Osteoblast (primary cell): ENCODE data around the gene GLI3. TPM values are rescaled to one million over a fixed set of nuclear protein-coding genes. Genes with fewer than 3 reads are reported as not detected.

Experiments
- DNase-seq: peaks from one replicate; pipeline ENCODE4 v3.0.0; 2011; ENCODE audit warnings: low spot score, mixed read lengths; ENCODE audit not compliant: insufficient read length; ENCODE audit errors: missing footprints
- H2AFZ ChIP-seq: 2 replicates; pipeline ENCODE4 v1.6.0; 2011; ENCODE audit warnings: mild to moderate bottlenecking, low read length
- H3K27ac ChIP-seq: 2 replicates; pipeline ENCODE4 v1.5.1; 2011; ENCODE audit warnings: mild to moderate bottlenecking, low read depth, low read length, moderate library complexity
- H3K27me3 ChIP-seq: 2 replicates; pipeline ENCODE4 v1.6.0; 2012; ENCODE audit warnings: mild to moderate bottlenecking, control low read depth, inconsistent platforms, low read length, moderate library complexity; ENCODE audit not compliant: insufficient read depth
- H3K36me3 ChIP-seq: 2 replicates; pipeline ENCODE4 v1.5.1; 2011; ENCODE audit warnings: mild to moderate bottlenecking, low read length, control low read depth, moderate library complexity; ENCODE audit not compliant: insufficient read depth
- H3K4me1 ChIP-seq: 2 replicates; pipeline ENCODE4 v1.5.1; 2011; ENCODE audit warnings: mild to moderate bottlenecking, low read length, control low read depth, moderate library complexity; ENCODE audit not compliant: insufficient read depth
- H3K4me2 ChIP-seq: 2 replicates; pipeline ENCODE4 v1.6.0; 2011; ENCODE audit warnings: mild to moderate bottlenecking, low read length; ENCODE audit not compliant: insufficient read depth
- H3K4me3 ChIP-seq: fragments of 200-600 bp; sonication (generic); 3 replicates; pipeline ENCODE4 v1.5.1; 2012; ENCODE audit warnings: mild to moderate bottlenecking, low read length, inconsistent platforms; ENCODE audit not compliant: insufficient read depth
- H3K79me2 ChIP-seq: 2 replicates; pipeline ENCODE4 v1.6.0; 2012; ENCODE audit warnings: mild to moderate bottlenecking, low read length, control low read depth, inconsistent platforms; ENCODE audit not compliant: insufficient read depth
- H3K9me3 ChIP-seq: 2 replicates; pipeline ENCODE4 v1.5.1; 2011; ENCODE audit warnings: low read depth, low read length, control low read depth
- H4K20me1 ChIP-seq: 2 replicates; pipeline ENCODE4 v1.6.0; 2012; ENCODE audit warnings: mild to moderate bottlenecking, low read length, control low read depth; ENCODE audit not compliant: insufficient read depth
- CTCF ChIP-seq: IDR thresholded peaks from 2 replicates; pipeline ENCODE4 v1.5.1; 2011; ENCODE audit warnings: mild to moderate bottlenecking, low read depth, low read length, moderate library complexity; ENCODE audit errors: extremely low read depth
- total RNA-seq: library from RNA; depleted of rRNA; stranded (reverse); fragments of >200 nt; gene quantifications from 2 replicates; pipeline ENCODE4 v1.2.3, GENCODE V29; 2012

The GLI3 gene
- total RNA-seq, 1 donor: 11.9 TPM

DNA sequence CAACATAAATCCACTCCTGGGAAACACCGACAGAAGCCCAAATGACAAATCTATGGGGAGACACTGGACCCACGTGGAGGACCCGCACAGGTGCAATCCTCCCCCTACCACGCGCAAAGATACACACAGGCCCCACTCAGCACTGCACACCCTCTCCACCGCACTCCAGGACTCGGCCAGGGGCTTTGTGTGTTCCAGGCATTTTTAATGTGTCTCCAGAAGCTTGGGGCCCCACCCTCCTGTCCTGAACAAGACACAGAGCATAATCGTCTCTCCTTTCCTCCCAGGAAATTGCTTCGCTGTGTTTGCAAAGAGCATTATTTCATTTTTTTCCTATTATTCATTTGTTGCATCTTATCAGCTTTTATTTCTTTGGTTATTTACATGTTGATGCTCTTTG lies 82.8 kb downstream of the GLI3 start:
- no peak overlapping the region for H3K27ac ChIP-seq
- H3K36me3 ChIP-seq: no peaks in the 10 kb centered on the region
- H3K79me2 ChIP-seq: peaks cover 32% of the 10 kb centered on the region

DNA sequence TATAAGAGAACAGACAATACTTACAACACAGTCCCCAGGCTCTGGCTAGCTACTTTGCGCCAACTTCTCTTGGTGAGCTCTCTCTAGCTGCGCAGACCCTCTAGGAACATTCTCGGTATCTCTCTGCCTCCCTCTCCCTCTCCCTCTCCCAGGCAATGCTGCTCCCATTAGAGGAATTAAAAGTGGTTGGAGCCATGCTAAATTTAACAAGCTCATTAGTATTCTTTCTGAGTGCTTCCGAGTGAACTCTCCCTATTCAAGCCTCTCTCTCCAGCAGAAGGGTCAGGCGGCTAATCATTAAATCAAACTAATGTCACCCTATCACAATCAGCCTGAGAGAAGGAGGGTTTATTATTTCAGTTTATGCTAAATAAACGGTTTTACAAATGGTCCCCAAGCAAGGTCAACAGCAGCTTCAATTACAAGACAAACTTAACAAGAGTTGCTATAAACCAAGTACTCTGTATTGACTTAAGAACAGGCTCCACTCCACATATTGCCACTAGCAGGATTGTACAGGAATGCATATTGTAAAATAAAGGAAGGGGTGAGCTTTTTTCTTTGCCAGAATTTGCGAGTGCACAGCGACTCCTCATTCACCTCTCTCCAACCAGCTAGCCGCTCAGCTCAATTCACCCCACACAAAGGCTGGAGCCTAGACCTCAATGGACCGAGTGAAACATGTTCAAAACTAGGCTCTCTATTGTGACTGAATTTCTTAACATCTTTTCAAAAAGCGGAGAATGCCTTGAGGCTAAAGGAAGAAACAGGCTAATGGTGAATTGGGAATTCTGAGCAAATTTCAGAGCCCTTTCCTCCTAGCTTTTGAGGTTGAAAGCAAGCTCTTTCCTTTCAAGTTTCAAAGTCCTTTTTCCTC lies 84.4 kb downstream of the GLI3 start:
- Histone ChIP-seq H3K4me3 (no peak overlapping the region), H4K20me1 (peaks cover 31% of the 10 kb centered on the region), H3K9me3 (no peaks in the 10 kb centered on the region), H3K4me1 (peaks cover 11% of the 10 kb centered on the region), H3K36me3 (no peaks in the 10 kb centered on the region), H3K4me2 (no peak overlapping the region), H3K27ac (no peak overlapping the region), H2AFZ (no peak overlapping the region), H3K27me3 (no peaks in the 10 kb centered on the region), H3K79me2 (peaks cover 32% of the 10 kb centered on the region)
- no peak for TF ChIP-seq CTCF
- DNase-seq: no peak

More for the DNA sequence above, 82.8 kb downstream of the GLI3 start:
- Histone ChIP-seq H3K4me3 (no peak overlapping the region), H4K20me1 (peaks cover 31% of the 10 kb centered on the region), H3K4me2 (no peak overlapping the region), H3K4me1 (peaks cover 11% of the 10 kb centered on the region), H3K9me3 (no peaks in the 10 kb centered on the region), H3K27me3 (no peaks in the 10 kb centered on the region), H2AFZ (no peak overlapping the region)
- no peak for TF ChIP-seq CTCF
- no peak for DNase-seq

GRCh38 chr7:42151309-42151708 lies 85.7 kb downstream of the GLI3 start:
- no peak for DNase-seq
- peak overlapping the region; percentile 15 for H3K4me3 ChIP-seq
- H4K20me1 ChIP-seq: peaks cover 21% of the 10 kb centered on the region
- no peak for TF ChIP-seq CTCF
- H3K9me3 ChIP-seq: no peaks in the 10 kb centered on the region
- no peak overlapping the region for H2AFZ ChIP-seq
- no peak overlapping the region for H3K27ac ChIP-seq
- no peaks in the 10 kb centered on the region for H3K36me3 ChIP-seq
- no peaks in the 10 kb centered on the region for H3K27me3 ChIP-seq
- H3K4me2 ChIP-seq: peak overlapping the region; percentile 53
- H3K79me2 ChIP-seq: peaks cover 30% of the 10 kb centered on the region
- H3K4me1 ChIP-seq: peaks cover 6% of the 10 kb centered on the region

GRCh38 chr7:42145539-42145938 lies 91.5 kb downstream of the GLI3 start:
- H3K27ac ChIP-seq: no peak overlapping the region
- no peak overlapping the region for H3K4me2 ChIP-seq
- H3K4me3 ChIP-seq: no peak overlapping the region
- H4K20me1 ChIP-seq: peaks cover 4% of the 10 kb centered on the region
- H3K27me3 ChIP-seq: no peaks in the 10 kb centered on the region
- no peak overlapping the region for H2AFZ ChIP-seq
- DNase-seq: no peak
- no peaks in the 10 kb centered on the region for H3K9me3 ChIP-seq
- TF ChIP-seq CTCF: no peak
- peaks cover 2% of the 10 kb centered on the region for H3K79me2 ChIP-seq
- no peaks in the 10 kb centered on the region for H3K36me3 ChIP-seq
- H3K4me1 ChIP-seq: peaks cover 22% of the 10 kb centered on the region
